ENCODE measurements around the gene BEND6. TPM values are rescaled to one million over a fixed set of nuclear protein-coding genes. Genes with fewer than 3 reads are reported as not detected.
A peak's percentile ranks its signal among the peaks of the same experiment; 100 is the strongest.

The BEND6 gene
- total and polyA plus RNA-seq, 10 of the 15 experiments (the other 5 are each of a cell fraction or from before 2014, with no cell fraction given), result 0.79 to 2.8 (median 1.6) TPM

- in situ Hi-C loops (cut with MboI), result no loop called here
Observed at GRCh38 chr6:56932910-56933477, 21.9 kb upstream of the BEND6 start.

More at GRCh38 chr6:56932910-56933477, 21.9 kb upstream of the BEND6 start:
- 0% methylated on average over 2 of the region's 2 CpGs for WGBS (ENCODE audit: insufficient coverage, insufficient replicate concordance, low lambda C conversion rate, missing lambda C conversion rate)
- no peaks in the 10 kb centered on the region for H4K20me1 ChIP-seq (ENCODE audit: control insufficient read depth, insufficient read depth)
- H3K79me2 ChIP-seq (ENCODE audit: control insufficient read depth, insufficient read depth, low read length), result no peaks in the 10 kb centered on the region
- H2AFZ ChIP-seq (ENCODE audit: control insufficient read depth, low read depth, low read length), result peak overlapping the region; percentile 1
- H3K9ac ChIP-seq (ENCODE audit: control insufficient read depth, insufficient read depth, low read length), result no peak overlapping the region
- ATAC-seq, result peak; percentile 40
- TF ChIP-seq, protein P1, sequence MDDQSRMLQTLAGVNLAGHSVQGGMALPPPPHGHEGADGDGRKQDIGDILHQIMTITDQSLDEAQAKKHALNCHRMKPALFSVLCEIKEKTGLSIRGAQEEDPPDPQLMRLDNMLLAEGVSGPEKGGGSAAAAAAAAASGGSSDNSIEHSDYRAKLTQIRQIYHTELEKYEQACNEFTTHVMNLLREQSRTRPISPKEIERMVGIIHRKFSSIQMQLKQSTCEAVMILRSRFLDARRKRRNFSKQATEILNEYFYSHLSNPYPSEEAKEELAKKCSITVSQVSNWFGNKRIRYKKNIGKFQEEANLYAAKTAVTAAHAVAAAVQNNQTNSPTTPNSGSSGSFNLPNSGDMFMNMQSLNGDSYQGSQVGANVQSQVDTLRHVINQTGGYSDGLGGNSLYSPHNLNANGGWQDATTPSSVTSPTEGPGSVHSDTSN (IDR thresholded peaks at IDR 0.05; ENCODE audit: insufficient replicate concordance, low read depth, low read length), result no peak
- TF ChIP-seq POLR2A (IDR thresholded peaks at IDR 0.05; ENCODE audit: low read depth, low read length), result no peak
- peak; percentile 25; the same call in 1 of the 2 replicates for TF ChIP-seq RUNX3 (IDR thresholded peaks at IDR 0.05; ENCODE audit: low read length)
- TF ChIP-seq WRNIP1 (IDR thresholded peaks at IDR 0.05; ENCODE audit: borderline replicate concordance, low read depth, low read length), result no peak
- TF ChIP-seq PKNOX1 (IDR thresholded peaks at IDR 0.05), result peak; percentile 26; the same call in 1 of the 2 replicates
- TF ChIP-seq SPI1 (IDR thresholded peaks at IDR 0.05; ENCODE audit: borderline replicate concordance, insufficient read depth, low read depth, low read length), result peak; percentile 67; the same call in 1 of the 2 replicates
- no peaks in the 10 kb centered on the region for H3K36me3 ChIP-seq (ENCODE audit: control insufficient read depth in 2 of 2, insufficient read depth in 2 of 2, low read length in 1 of 2)
- FAIRE-seq, result no peak
- H3K4me1 ChIP-seq (ENCODE audit: control insufficient read depth, insufficient read depth, low read length), result peaks cover 4% of the 10 kb centered on the region; the same call in 1 of the 2 replicates
- ChIA-PET RAD21 (ENCODE audit: unreplicated experiment) (interaction anchor here (1.2 kb wide), 1 partner anchor 28 kb away, joined by 4 read pairs; no protein-coding TSS in a partner anchor), POLR2A (no interaction called here), SMC1A (ENCODE audit: uncharacterized antibody, unreplicated experiment) (interaction anchor here (0.6 to 1.7 kb wide), 6 partner anchors 13 to 220 kb away, joined by 3 to 5 read pairs (median 3); no protein-coding TSS in a partner anchor), CTCF (interaction anchor here (1.0 to 1.9 kb wide), 5 partner anchors 9 to 88 kb away, joined by 3 to 5 read pairs (median 4); partner anchors contain the start of gene BEND6)
- H3K4me3 ChIP-seq, result no peak overlapping the region
- no peaks in the 10 kb centered on the region for H3K27me3 ChIP-seq (replicated peaks in 1 of 2; ENCODE audit: control insufficient read depth in 2 of 2, insufficient read depth in 2 of 2, low read length in 1 of 2)
- DNase-seq (ENCODE audit: low read depth, low spot score), result no peak
- no peak overlapping the region for H3K27ac ChIP-seq (ENCODE audit: control insufficient read depth, insufficient read depth)
- no peak overlapping the region for H3K4me2 ChIP-seq (ENCODE audit: control insufficient read depth, insufficient read depth)
- intact Hi-C loops (cut with micrococcal nuclease; ENCODE audit: unreplicated experiment), result no loop called here
- BruUV-seq (replicated peaks), result no TSS peak
- no peaks in the 10 kb centered on the region for H3K9me3 ChIP-seq (replicated peaks; ENCODE audit: control insufficient read depth, insufficient read depth, low read length)
